GM18858 (cell line): ENCODE data around the gene CARS1.
A peak's percentile ranks its signal among the peaks of the same experiment; 100 is the strongest.

Experiments
- ATAC-seq: cut with Tn5 transposase; IDR thresholded peaks from one replicate; pipeline ENCODE4 v1.9.1; 2021; ENCODE audit not compliant: unreplicated experiment

Gene CARS1

DNA sequence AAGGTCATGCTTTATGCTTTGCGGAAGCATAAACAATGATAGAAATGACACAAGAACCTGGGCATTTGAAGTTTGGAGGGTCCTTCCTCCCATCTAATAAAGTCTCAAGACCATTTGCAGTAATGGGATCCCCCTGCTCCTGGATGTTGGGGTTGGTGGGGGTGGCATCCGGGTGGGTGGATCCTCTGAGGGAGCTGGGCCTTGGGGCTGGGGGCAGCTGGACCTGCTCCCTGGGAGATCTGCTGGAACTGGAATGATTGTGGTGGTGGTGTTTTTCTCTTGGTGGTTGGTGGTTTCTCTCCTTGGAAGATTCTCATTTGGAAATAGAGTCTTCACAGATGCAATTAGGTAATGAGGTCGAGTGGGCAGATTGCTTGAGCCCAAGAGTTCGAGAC lies 62.9 kb downstream of the CARS1 start:
- no peak for ATAC-seq

DNA sequence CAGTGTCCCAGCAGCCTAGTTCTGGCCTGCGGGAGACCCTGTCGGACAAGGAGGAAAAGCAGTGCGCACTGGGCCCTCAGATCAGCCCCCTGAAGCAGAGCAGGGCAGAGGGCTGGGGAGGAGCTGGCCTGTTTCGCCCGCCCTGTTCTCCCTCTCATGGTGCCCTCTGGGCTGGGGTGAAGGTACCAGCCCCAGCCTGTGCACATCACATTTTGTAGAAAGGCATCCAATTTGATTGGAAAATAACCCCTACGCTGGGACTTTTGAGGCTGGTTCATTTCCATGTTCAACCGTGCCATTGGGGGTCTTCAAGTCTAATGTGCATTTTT lies 64.3 kb downstream of the CARS1 start:
- no peak for ATAC-seq

DNA sequence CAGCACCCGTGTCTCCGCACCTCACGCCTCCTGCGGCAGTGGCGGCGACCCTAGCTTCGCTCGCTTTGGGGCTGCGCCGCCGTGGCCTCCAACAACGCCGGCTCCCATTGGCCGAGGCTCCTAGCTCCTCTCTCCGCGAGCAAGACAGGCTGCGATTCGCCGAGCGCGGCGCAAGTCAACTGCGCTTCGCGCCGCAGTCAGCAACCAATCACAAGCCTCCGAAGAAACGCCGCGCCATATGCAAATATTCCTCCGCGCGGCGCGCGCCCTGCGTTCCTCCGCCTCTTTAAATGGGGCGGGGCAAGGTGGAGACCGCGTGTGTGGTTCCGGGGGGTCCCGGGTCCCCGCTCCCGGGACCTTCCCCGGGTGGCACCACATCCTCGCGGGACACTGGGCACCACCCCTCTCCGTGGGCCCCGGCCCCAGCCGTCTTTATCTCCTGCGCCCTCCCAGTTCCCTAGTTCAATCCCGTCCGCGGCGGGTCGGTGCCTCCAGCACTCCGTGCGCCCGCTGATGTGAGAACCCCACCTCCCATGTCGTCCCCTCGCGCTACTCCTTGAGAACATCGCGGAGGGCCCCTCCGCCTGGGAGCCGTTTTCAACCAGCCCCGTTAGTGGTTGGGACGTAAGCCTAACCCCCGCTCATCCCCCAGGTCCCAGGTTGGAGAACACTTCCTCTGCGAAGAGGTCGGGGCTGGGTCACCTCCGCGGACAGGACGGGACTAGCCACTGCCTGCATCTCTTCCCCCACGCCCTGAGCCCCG lies 64.8 kb downstream of the CARS1 start, which contains the start of gene NAP1L4:
TSS of gene NAP1L4 (minus strand) at position 96 of the 763 bp plus-strand sequence. CDS start 13,109 bp downstream, outside the sequence.
- ATAC-seq, result peak; percentile 84

DNA sequence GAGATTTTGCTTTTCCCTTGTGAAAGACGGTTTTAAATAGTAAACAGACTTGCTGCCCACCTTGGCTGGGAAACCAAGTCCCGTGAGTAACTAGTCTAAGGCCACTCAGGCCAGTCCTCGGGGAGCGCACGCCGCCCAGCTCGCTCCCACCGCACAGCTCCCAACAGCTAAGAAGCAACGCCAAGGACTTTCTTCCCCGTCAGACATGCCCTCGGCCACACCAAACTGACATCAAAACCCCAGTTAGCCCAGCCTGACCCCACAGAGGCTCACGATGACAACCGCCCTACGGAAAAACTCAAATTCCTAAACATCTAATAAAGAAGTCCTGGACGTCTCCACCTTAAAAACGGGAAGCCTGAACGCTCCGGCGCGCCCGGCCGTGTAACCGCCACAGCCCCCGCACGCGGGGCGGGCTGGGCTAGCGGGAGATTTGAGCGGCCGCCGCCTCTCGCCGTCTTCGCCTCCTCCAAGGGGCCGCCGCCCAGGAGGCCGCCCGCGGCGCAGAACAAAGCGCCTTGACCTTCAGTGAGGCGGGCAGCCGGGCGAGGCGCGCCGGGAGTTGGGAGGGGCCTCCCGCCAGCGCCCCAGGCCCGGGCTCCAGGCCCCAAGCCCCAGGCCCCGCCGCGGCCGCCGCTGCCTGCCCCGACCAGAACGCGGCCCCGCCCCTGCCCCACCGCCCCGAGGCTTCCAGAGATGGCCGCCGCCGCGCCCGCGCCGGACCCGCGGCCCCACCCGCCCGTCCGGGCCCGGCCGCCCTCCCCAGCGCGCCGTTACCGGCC lies 65.6 kb downstream of the CARS1 start:
- peak; percentile 14 for ATAC-seq

DNA sequence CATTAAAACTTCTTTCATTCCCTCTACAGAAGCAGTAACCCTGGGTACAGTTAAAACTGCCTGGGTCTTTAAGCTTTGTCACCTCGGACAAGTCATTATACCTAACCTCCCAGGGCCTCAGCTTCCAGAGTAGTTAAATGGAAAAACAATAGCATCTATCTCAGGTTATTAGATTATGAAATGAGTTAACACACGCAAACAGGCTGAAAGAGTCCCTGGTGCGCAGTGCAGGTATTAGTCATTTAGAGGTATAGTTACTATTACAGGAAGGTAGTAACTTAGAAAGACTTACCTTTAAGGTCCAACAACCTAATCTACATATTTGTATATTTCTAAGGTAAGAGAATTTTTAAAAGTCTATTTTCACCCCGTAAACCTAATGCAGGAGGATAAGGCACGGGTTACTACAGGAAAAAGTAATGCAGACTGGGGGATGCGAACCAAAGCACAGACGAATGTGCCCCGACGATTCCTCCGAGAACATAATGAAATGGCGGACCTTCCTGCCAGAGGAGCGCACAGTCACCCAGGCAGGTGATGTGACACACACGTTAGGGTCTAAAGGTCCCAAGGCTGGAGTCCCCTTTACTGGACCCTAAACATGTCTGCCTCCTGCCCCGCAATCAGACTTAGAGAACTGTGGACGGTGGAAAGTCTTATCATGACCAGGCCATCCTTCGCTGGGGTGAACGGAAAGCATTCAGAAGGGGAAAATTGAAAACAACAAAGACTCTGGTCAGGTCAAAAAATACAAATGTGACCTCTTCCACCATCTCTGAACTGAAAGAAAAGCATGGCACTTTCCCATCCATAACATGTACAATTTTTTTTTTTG lies 66.4 kb downstream of the CARS1 start:
- ATAC-seq, result no peak

DNA sequence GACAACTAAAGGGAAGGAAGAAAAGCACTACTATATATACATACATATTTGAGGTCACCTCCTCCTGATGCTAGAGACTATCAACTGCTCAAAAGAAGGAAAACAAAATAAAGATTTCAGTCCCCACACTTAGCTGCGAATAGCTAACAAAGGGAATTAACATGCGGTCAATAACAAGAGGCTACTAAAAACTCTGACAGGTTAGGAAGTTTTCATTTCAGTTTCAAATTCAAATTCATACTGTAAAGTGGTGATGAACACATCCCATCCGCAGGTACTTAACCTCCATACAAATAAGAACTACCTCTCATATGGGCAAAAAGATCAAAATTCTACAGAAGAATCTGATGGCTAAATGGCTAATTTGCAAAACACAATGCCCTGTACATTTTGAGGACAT lies 67.7 kb downstream of the CARS1 start:
- no peak for ATAC-seq

DNA sequence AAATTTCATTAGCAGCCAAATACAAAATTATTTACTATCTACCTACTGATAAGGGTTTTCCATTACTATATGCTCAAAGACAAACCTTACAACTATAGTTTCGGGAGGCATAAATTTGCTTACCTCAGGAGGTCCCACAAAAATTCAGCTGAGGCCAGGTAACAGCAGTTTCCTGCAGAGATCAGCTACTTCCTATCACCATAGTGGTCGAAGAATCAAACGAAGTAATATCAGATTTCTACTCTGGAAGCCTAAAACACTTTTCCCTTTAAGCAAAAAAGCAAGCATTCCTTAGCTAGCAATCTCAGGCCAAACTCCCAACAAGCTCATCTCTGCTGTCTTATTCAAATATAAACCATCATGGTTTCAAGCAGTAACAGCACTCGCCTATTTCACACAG lies 68.2 kb downstream of the CARS1 start:
- ATAC-seq, result no peak

DNA sequence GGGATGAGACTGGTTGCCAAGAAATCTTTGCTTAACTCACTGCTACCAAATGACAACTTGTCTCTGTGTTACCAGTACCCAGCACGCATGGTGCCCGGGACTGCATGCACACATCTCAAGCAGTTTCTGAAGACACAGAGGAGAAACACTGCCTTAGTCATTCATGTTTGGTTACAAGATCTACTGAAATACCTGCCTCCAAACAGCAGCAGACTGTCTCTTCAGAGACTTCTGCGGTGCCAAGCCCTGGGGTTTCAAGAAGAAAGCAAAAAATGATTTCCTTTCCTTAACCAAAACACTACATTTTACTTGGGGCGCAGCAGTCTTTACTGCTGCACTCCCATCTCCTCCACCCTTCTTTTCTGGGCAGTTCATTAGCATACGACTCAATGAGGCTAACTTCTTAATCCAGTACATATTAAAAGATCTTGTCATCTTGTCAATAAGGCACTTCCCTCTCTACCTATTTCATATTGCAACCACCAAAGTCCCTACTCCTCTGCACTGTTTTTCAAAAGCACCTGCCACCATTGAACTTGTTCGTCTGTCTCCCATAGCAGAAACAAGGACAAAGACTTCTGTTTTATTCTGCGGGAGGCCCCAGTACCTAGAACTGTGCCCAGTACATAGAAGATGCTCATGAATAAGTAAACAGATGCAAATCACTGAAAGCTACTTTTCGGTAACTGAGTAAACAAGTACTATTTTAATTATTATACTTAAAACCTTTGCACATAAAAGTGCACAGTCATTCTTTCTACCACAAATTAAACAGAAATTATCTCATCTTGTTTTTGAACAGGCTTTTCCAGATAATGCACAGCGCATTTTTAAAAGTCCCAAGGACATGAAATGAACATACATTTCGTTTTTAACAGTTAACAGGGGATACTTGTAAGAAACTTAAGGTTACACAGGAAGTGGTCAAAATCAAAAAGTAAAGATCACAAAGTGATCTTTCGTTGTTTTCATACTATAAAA lies 69.1 kb downstream of the CARS1 start:
- no peak for ATAC-seq

DNA sequence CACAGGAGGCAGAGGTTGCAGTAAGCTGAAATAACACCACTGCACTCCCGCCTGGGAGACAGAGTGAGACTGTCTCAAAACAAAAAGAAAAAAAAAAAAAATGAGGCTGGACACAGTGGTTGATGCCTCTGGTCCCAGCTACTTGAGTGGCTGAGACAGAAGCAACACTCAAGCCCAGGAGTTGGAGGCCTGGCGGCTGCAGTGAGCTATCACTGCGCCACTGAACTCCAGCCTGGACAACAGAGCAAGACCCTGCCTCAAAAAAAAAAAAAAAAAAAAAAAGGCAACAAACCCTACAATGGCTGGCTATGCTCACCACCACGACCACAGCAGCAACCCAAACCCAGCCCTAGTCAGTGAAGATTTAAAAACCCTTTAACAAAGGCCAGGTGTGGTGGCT lies 73.3 kb downstream of the CARS1 start:
- no peak for ATAC-seq

DNA sequence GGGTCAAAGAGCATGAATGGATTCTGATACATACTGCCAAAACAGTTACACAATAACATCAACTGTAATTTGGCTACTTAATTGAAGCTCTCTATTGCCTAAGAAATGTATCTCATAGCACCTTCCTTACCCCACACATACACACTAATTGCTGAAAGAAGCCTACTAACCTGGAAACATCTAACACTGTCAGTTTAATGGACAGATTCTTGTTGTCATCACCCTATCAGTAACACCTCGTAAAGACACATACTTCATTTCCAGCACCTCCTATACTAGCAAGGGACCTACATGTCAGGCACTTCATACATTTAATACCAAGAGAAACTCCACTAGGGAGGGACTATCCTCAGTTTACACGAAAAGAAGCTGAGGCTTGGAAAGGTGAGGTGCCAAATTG lies 75.0 kb downstream of the CARS1 start:
- no peak for ATAC-seq

DNA sequence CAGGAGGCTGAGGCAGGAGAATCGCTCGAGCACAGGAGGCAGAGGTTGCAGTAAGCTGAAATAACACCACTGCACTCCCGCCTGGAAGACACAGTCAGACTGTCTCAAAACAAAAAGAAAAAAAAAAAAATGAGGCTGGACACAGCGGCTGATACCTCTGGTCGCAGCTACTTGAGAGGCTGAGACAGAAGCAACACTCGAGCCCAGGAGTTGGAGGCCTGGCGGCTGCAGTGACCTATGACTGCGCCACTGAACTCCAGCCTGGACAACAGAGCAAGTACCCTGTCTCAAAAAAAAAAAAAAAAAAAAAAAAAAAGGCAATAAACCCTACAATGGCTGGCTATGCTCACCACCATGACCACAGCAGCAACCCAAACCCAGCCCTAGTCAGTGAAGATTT lies 76.1 kb downstream of the CARS1 start:
- ATAC-seq, result no peak

DNA sequence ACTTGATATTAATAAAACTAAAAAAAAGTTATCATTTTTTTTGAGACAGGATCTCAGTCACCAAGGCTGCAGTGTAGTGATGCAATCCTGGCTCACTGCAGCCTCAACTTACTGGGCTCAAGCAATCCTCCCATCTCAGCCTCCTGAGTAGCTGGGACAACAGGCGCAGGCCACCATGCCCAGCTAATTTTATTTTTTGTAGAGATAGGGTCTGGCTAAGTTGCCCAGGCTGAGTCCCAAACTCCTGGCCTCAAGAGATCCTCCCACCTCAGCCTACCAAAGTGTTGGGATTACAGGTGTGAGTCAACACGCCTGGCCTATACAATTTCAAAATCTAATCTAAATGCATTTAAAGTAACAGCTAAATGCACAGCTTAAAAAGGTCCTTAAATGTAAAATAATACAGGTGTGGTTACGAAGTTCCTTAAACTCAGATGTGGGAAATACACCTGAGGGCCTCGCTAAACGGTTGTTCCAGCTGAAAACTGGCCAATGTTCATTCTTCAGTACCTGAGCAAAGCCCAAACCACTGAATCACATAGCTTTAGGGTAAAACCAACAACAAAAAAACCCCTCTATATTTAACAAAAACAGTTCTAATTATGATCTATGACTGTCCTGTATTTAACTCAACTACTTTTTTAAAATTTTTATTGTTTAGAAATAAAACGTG lies 76.9 kb downstream of the CARS1 start:
- ATAC-seq, result no peak

DNA sequence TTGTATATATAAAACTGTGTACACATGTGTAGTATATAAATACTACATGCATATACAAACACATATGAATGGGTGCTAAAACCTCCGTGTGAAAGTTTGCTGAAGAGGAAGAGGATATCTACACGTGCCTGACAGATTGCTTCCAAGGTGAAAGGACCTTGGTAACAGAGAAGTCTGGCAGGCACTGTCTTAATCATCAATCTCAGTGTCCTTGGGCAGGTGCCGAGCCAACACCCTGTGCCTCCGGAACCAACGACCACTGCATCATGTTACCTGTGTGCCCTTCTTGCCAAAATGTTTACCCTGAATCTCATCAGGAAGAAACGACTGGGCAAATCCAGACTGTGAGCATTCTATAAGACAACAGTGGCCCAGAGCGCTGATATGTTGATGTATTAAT lies 80.1 kb downstream of the CARS1 start:
- ATAC-seq, result no peak

DNA sequence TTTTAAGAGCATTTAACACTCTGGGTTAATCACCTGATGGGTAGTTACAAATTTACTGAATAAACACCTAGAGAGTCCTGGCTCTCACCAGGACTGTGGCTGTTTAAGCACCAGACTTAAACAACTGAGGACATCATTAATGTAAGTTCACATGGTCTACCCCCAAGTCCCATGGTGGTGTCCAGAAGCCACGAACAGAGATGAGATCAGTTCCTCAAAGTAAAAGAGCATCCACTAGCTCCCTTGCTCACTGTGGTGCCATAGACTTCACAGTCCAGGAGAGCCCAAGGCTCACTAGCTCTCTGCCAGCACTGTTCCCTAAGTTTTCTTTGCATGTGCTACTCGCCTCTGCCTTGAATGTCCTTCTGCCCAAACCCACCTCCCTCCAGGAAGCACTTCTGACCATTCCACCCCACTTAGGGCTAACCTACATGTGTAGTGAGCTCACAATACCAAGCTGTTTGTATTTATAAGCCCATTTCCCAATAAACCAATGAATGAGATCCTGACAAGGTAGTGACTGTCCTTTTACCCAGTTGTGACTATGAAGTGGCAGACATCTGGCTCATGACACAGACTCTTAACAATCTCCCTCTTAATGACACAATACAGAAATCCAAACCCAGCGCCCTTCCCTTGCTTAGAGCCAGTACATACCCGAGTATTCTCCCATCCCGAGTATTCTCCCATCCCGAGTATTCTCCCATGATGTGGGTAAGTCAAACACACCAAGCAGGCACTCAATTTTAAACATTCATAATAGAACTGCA lies 80.7 kb downstream of the CARS1 start:
- ATAC-seq, result no peak

DNA sequence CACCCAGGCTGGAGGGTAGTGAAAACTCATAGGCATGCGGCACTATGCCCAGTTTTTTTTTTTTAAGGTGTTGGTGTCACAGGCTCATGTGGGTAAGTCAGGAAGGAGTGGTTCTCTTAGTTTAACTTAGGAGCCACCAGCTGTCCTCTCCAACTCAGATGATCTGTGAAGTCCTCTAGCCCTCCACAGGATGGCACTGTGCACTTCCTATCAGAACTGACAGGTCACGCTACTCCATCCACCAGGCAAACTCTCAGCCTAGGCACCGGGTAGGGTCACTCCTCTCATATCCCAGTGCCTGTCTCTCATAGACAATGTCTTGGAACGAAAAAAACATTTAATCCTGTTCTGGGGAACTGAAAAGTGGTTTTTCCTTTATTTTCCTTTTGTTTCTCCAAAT lies 81.6 kb downstream of the CARS1 start:
- no peak for ATAC-seq

DNA sequence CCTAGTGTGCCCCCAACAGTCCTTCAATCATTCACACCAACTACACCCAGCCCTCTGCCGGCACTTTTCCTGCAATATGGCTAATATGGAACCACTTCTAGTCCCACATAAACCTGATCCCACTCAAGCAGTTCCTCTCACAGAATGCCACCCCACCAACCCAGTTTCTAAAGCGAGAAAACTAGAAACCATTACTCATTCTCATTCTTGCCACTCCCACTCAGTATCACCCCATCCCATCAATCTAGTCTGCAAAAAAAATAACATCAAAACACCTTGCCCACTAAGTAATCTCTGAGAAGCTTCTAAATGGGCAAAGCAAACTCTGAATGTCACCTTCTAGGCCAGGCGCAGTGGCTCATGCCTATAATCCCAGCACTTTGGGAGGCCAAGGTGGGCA lies 83.0 kb downstream of the CARS1 start:
- ATAC-seq, result no peak

DNA sequence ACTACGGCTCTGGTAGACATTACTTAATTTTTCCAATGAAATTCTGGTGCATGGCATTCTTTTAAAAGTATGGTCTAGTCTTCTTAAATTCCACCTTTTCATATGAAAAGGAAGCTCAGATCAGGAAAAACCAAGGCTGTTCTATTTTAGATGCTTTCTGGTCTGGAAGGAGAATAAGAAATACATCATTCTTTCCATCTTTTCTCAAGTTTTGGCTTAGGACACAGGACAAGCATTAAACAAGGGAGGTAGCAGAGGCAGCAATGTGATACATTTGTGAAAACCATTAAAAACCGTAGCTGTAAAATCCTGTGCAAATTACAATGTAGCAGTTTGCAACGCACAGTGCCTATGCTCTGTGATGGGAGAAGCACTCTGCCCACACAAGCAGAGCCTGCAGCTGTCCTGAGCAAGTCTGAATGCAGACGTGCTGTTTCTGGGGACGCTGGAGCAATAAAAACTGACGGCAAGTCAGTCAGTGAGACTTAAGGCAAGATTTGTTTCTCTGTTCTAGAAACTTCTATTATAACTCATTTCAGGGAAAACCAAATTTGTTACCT lies 88.8 kb downstream of the CARS1 start:
- ATAC-seq, result no peak

DNA sequence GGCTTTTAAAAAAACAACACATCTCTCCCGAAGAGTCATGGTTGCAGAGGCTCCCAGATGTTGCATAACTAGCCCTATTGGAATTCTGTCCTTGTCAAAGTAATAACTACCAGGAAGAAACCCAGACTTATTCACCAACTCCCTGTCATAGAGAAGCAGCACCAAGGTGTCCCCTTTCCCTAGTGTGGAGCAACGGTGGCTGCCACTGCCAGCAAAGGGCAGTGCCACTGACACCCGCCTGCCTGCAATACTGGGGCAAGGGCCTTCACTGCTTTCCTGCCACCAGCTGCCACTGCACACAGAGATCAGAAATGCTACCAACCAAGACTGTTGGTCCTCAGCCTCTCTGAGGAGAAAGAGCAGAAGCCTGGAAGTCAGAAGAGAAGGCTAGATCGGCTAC lies 92.4 kb downstream of the CARS1 start:
- ATAC-seq, result no peak

DNA sequence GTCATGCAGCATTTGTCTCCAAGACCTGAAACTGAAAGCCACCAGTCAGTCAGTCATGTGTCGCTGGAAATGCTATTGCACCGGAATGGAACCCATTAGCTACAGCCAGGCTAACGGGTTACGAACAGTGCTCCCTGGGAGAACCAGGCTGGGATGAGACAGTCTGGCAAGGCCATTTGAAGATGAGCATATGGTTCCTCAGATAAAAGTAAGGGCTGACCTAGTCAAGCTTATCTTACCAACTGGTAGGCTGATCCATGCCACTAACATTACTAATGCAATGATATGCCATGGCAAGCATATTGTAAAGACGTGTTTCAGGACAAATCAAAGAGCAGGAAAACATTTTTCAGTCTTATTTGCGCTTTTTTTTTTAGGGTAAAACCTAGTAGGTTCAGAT lies 93.5 kb downstream of the CARS1 start:
- ATAC-seq, result no peak
